Common myeloid progenitor, CD34-positive (primary cell): ENCODE results near the gene MEGF11.
A peak's percentile ranks its signal among the peaks of the same experiment; 100 is the strongest.

ENCODE experiments used
- CTCF ChIA-PET: fragments of 350-600 bp; sonication (Branson Sonifier 250); formaldehyde crosslinking; loops from one replicate; lab custom pipeline; 2021; ENCODE audit warnings: antibody characterized with exemption; lab: Charles Lee
- POLR2A ChIA-PET: fragments of 350-600 bp; sonication (Branson Sonifier 250); formaldehyde crosslinking; loops from one replicate; lab custom pipeline; 2021; ENCODE audit warnings: antibody characterized with exemption; lab: Charles Lee
- DNase-seq, 3 donors: peaks; one replicate each; pipeline versions ENCODE4 v3.0.0 to v3.0.0-alpha.2; 2013
- H3K27ac ChIP-seq, 2 experiments: 1 replicate in 1 of 2; 2 replicates in 1 of 2; pipeline ENCODE4 v1.7.0; 2013; ENCODE audit warnings: inconsistent platforms in 2 of 2, low read length in 2 of 2, mild to moderate bottlenecking in 2 of 2, low read depth in 1 of 2, moderate library complexity in 1 of 2; ENCODE audit not compliant: severe bottlenecking in 2 of 2, insufficient read depth in 1 of 2, poor library complexity in 1 of 2
- H3K27me3 ChIP-seq, 5 experiments: replicated peaks in 2 of 5; 1 replicate in 3 of 5; 2 replicates in 2 of 5; pipeline versions ENCODE4 v1.6.1 to v1.7.0; 2013; ENCODE audit warnings: low read length in 4 of 5, mild to moderate bottlenecking in 2 of 5, moderate library complexity in 2 of 5, inconsistent platforms in 1 of 5; ENCODE audit not compliant: insufficient read depth in 5 of 5, control insufficient read depth in 4 of 5
- H3K36me3 ChIP-seq, 4 experiments: 1 replicate in 2 of 4; 2 replicates in 2 of 4; pipeline versions ENCODE4 v1.6.1 to v1.7.0; 2013; ENCODE audit warnings: low read length in 3 of 4, control low read depth in 1 of 4, mild to moderate bottlenecking in 1 of 4; ENCODE audit not compliant: control insufficient read depth in 4 of 4, insufficient read depth in 4 of 4
- H3K4me1 ChIP-seq, 4 experiments: 1 replicate in 3 of 4; 2 replicates in 1 of 4; pipeline versions ENCODE4 v1.6.1 to v1.7.1; 2013; ENCODE audit warnings: low read length in 3 of 4, mild to moderate bottlenecking in 3 of 4, control low read depth in 1 of 4, inconsistent platforms in 1 of 4, moderate library complexity in 1 of 4; ENCODE audit not compliant: control insufficient read depth in 4 of 4, insufficient read depth in 4 of 4; ENCODE audit errors: control extremely low read depth in 1 of 4
- H3K4me3 ChIP-seq, 7 experiments: 1 replicate in 4 of 7; 2 replicates in 3 of 7; pipeline versions ENCODE4 v1.5.1 to v1.7.0; 2013; ENCODE audit warnings: mild to moderate bottlenecking in 7 of 7, low read length in 6 of 7, moderate library complexity in 6 of 7, inconsistent platforms in 2 of 7, low read depth in 2 of 7, control low read depth in 1 of 7; ENCODE audit not compliant: insufficient read depth in 4 of 7, control insufficient read depth in 1 of 7; ENCODE audit errors: extremely low read depth in 1 of 7
- H3K9me3 ChIP-seq, 5 experiments: 1 replicate in 4 of 5; 2 replicates in 1 of 5; pipeline versions ENCODE4 v1.6.1 to v1.7.1; 2013; ENCODE audit warnings: low read length in 4 of 5, mild to moderate bottlenecking in 2 of 5, inconsistent platforms in 1 of 5, low read depth in 1 of 5, moderate library complexity in 1 of 5; ENCODE audit not compliant: control insufficient read depth in 4 of 5, insufficient read depth in 2 of 5; ENCODE audit errors: control extremely low read depth in 1 of 5
- WGBS: methylation state at CpG from one replicate; pipeline ENCODE4 v1.1.5; 2013; ENCODE audit not compliant: insufficient coverage; 5-methylcytosine and 5-hydroxymethylcytosine counted together

The MEGF11 gene

GRCh38 chr15:66016199-66016598, 237.4 kb downstream of the MEGF11 start:
- Histone ChIP-seq H3K27ac (no peak overlapping the region), H3K36me3 (no peaks in the 10 kb centered on the region), H3K4me3 (no peak overlapping the region), H3K9me3 (peaks cover 0 to 2% (median 0%) of the 10 kb centered on the region in 5 experiments), H3K27me3 (peaks cover 0 to 9% (median 3%) of the 10 kb centered on the region in 5 experiments), H3K4me1 (peaks cover 0 to 6% (median 2%) of the 10 kb centered on the region in 4 experiments)
- POLR2A ChIA-PET = no interaction called here
- WGBS = no CpG with 5 or more reads among the region's 5 CpGs
- DNase-seq = no peak
- CTCF ChIA-PET = no interaction called here

- peaks cover 0 to 6% (median 2%) of the 10 kb centered on the region in 4 experiments for H3K4me1 ChIP-seq
- H3K27ac ChIP-seq = no peak overlapping the region
- peaks cover 0 to 2% (median 0%) of the 10 kb centered on the region in 5 experiments for H3K9me3 ChIP-seq
- no peak overlapping the region for H3K4me3 ChIP-seq
- peak; percentile 15 to 68 (median 51) for DNase-seq
- 72% methylated on average over 8 of the region's 8 CpGs for WGBS
- ChIA-PET POLR2A (no interaction called here), CTCF (no interaction called here)
- H3K36me3 ChIP-seq = no peaks in the 10 kb centered on the region
- H3K27me3 ChIP-seq = peaks cover 0 to 9% (median under 1%) of the 10 kb centered on the region in 5 experiments
These were observed 238.8 kb downstream of the MEGF11 start for GRCh38 chr15:66014635-66015182.

GRCh38 chr15:66014022-66014421, 239.5 kb downstream of the MEGF11 start:
- H3K4me1 ChIP-seq = peaks cover 0 to 6% (median 2%) of the 10 kb centered on the region in 4 experiments
- peaks cover 0 to 7% (median 0%) of the 10 kb centered on the region in 5 experiments for H3K27me3 ChIP-seq
- H3K9me3 ChIP-seq = peaks cover 0 to 2% (median 0%) of the 10 kb centered on the region in 5 experiments
- ChIA-PET POLR2A (interaction anchor here (0.6 kb wide), 1 partner anchor 322 kb away, joined by 3 read pairs; no protein-coding TSS in a partner anchor), CTCF (no interaction called here)
- 52% methylated on average over 5 of the region's 5 CpGs for WGBS
- no peak overlapping the region for H3K4me3 ChIP-seq
- no peak for DNase-seq
- H3K27ac ChIP-seq = no peak overlapping the region
- no peaks in the 10 kb centered on the region for H3K36me3 ChIP-seq

- Histone ChIP-seq H3K27me3 (peaks cover 0 to 4% (median 3%) of the 10 kb centered on the region in 5 experiments), H3K4me3 (no peak overlapping the region), H3K4me1 (peaks cover 0 to under 1% (median 0%) of the 10 kb centered on the region in 4 experiments), H3K36me3 (no peaks in the 10 kb centered on the region), H3K27ac (no peak overlapping the region), H3K9me3 (no peaks in the 10 kb centered on the region)
- ChIA-PET POLR2A (no interaction called here), CTCF (interaction anchor here (1.3 kb wide), 1 partner anchor 11 kb away, joined by 3 read pairs; no protein-coding TSS in a partner anchor)
- 83% methylated on average over 2 of the region's 3 CpGs for WGBS
- no peak for DNase-seq
These were observed 244.5 kb downstream of the MEGF11 start for GRCh38 chr15:66008940-66009562.

GRCh38 chr15:66007663-66008262, 245.8 kb downstream of the MEGF11 start:
- POLR2A ChIA-PET = no interaction called here
- no peaks in the 10 kb centered on the region for H3K9me3 ChIP-seq
- H3K27me3 ChIP-seq = peaks cover 0 to 4% (median 3%) of the 10 kb centered on the region in 5 experiments
- H3K36me3 ChIP-seq = no peaks in the 10 kb centered on the region
- no peaks in the 10 kb centered on the region for H3K4me1 ChIP-seq
- no peak overlapping the region for H3K27ac ChIP-seq
- CTCF ChIA-PET = no interaction called here
- H3K4me3 ChIP-seq = no peak overlapping the region
- no peak for DNase-seq

GRCh38 chr15:66006986-66007385, 246.6 kb downstream of the MEGF11 start:
- Histone ChIP-seq H3K27me3 (peaks cover 0 to 10% (median 7%) of the 10 kb centered on the region in 5 experiments), H3K9me3 (no peaks in the 10 kb centered on the region), H3K36me3 (no peaks in the 10 kb centered on the region), H3K4me3 (no peak overlapping the region), H3K27ac (no peak overlapping the region), H3K4me1 (no peaks in the 10 kb centered on the region)
- CTCF ChIA-PET = interaction anchor here (1.0 kb wide), 1 partner anchor 68 kb away, joined by 3 read pairs; no protein-coding TSS in a partner anchor
- 86% methylated on average over 7 of the region's 7 CpGs for WGBS
- POLR2A ChIA-PET = no interaction called here
- DNase-seq = no peak
